A375 (cell line): ENCODE data around the gene TANC1. TPM values are rescaled to one million over a fixed set of nuclear protein-coding genes. Genes with fewer than 3 reads are reported as not detected.

ENCODE experiments used
- small RNA-seq: library from RNA; depleted of rRNA; stranded (forward); fragments of <200 nt; gene quantifications from one replicate; pipeline ENCODE3, GENCODE V24; 2014
- total RNA-seq: library from RNA; depleted of rRNA; stranded (reverse); fragments of >200 nt; shearing (Covaris generic); gene quantifications from 2 replicates; pipeline ENCODE4 v1.2.3, GENCODE V29; 2014; rRNA removed

Gene TANC1
- total RNA-seq = 17.0 and 18.6 TPM in 2 replicates

GRCh38 chr2:158968396-158969161 is at the start of gene TANC1:
Gene TANC1 (plus strand): TSS chr2:158968640. CDS start chr2:159065911, 97,271 bp downstream.

Small RNA genes lying within 50 kb of the gene (small RNA-seq; reads per million reads assigned to genes)
- not detected for gene MIR6888
- not detected for gene RNU2-21P
- not detected for gene RNU6-580P

Other genes starting within 250 kb of the TANC1 start
- not detected in 2 replicates for gene DAPL1, start 173.3 kb upstream of the TANC1 start, total RNA-seq